HG03108 (cell line): Measurements from ENCODE around the gene DYNLL1.

Source experiments
- ATAC-seq: cut with Tn5 transposase; IDR thresholded peaks from one replicate; pipeline ENCODE4 v1.9.1; 2021; ENCODE audit warnings: moderate library complexity; ENCODE audit not compliant: unreplicated experiment

Gene DYNLL1

GRCh38 chr12:120546050-120546386, 50.1 kb downstream of the DYNLL1 start:
- ATAC-seq: no peak
